Measurements from ENCODE around the gene KCNAB2. TPM values are rescaled to one million over a fixed set of nuclear protein-coding genes. Genes with fewer than 3 reads are reported as not detected.

Gene KCNAB2
- total RNA-seq, 1 experiment from 2014 or later = 11.0 TPM

DNA sequence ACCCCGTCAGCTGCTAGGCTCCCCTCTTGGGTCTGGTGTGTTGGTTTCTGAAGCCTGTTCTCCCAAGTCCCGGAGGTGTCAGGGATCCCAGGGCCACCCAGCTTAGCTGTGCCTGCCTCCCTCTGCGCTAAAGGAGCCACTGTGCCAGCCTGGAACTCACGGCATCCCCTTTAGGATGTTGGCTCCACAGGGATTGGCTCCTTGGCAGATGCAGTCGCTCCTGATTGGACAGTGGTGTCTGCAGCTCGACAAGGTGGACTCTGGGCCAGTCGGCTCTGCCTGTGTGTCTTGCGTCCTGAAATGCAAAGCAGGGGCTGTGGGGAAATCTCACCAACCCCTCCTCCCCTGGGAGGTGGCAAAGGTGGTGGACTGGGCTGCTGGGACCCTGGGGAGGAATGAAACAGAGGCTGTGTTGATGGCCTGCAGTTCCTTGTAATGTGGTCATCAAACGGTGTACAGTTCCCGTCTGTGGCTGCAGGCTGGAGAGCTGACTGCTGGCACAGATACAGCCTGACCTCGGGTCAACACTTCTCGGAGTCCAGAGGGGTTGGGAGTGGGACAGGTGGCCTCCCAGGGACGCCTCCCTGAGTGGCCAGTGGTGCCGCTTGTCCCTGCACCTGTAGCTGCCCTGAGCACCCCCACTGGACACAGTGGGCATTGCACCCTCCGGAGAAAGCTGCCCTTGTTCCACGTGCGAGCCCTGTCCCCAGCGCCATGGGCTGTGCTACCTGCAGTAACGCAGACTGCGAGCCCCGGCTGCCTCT, 11.5 kb upstream of the KCNAB2 start:
- no peak overlapping the region for H3K27ac Mint-ChIP-seq (ENCODE audit: unreplicated experiment)
- no peak overlapping the region for H3K4me3 Mint-ChIP-seq (ENCODE audit: unreplicated experiment)

GRCh38 chr1:6034750-6035096, 11.0 kb upstream of the KCNAB2 start:
- Mint-ChIP-seq H3K4me1 (ENCODE audit: low read depth, unreplicated experiment) (no peaks in the 10 kb centered on the region), H3K27me3 (ENCODE audit: insufficient read depth, unreplicated experiment) (no peaks in the 10 kb centered on the region), H3K9me3 (ENCODE audit: unreplicated experiment) (no peaks in the 10 kb centered on the region), H3K27ac (ENCODE audit: unreplicated experiment) (no peak overlapping the region), H3K4me3 (ENCODE audit: unreplicated experiment) (no peak overlapping the region), H3K36me3 (ENCODE audit: insufficient read depth, unreplicated experiment) (peaks cover 5% of the 10 kb centered on the region)
- Histone ChIP-seq H3K9me3 (no peaks in the 10 kb centered on the region), H3K4me3 (ENCODE audit: low read depth, low read length) (no peak overlapping the region), H3K36me3 (ENCODE audit: control insufficient read depth, insufficient read depth, low read length) (no peaks in the 10 kb centered on the region), H3K4me1 (no peaks in the 10 kb centered on the region), H3K27me3 (replicated peaks; ENCODE audit: control insufficient read depth, insufficient read depth, low read length) (no peaks in the 10 kb centered on the region)
- intact Hi-C loops (cut with micrococcal nuclease; ENCODE audit: unreplicated experiment) = no loop called here
- TF ChIP-seq, protein P1, sequence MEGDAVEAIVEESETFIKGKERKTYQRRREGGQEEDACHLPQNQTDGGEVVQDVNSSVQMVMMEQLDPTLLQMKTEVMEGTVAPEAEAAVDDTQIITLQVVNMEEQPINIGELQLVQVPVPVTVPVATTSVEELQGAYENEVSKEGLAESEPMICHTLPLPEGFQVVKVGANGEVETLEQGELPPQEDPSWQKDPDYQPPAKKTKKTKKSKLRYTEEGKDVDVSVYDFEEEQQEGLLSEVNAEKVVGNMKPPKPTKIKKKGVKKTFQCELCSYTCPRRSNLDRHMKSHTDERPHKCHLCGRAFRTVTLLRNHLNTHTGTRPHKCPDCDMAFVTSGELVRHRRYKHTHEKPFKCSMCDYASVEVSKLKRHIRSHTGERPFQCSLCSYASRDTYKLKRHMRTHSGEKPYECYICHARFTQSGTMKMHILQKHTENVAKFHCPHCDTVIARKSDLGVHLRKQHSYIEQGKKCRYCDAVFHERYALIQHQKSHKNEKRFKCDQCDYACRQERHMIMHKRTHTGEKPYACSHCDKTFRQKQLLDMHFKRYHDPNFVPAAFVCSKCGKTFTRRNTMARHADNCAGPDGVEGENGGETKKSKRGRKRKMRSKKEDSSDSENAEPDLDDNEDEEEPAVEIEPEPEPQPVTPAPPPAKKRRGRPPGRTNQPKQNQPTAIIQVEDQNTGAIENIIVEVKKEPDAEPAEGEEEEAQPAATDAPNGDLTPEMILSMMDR (IDR thresholded peaks at IDR 0.05; ENCODE audit: insufficient read depth in 1 of 2, low read depth in 1 of 2, low read length in 1 of 2, severe bottlenecking in 1 of 2, unreplicated experiment in 1 of 2) = no peak
- ChIA-PET CTCF (interaction anchor here (0.6 to 1.5 kb wide), 6 partner anchors 9 to 216 kb away, joined by 3 to 5 read pairs (median 4); partner anchors contain the start of genes KCNAB2 and NPHP4), POLR2A (no interaction called here)
- DNase-seq = no peak
- no TSS peak for BruUV-seq (replicated peaks)

More for the DNA sequence above, 11.5 kb upstream of the KCNAB2 start:
- intact Hi-C loops (cut with micrococcal nuclease; ENCODE audit: unreplicated experiment) = no loop called here
- Histone ChIP-seq H3K27me3 (replicated peaks; ENCODE audit: control insufficient read depth, insufficient read depth, low read length) (no peaks in the 10 kb centered on the region), H3K4me3 (ENCODE audit: low read depth, low read length) (no peak overlapping the region), H3K4me1 (no peaks in the 10 kb centered on the region), H3K9me3 (no peaks in the 10 kb centered on the region), H3K36me3 (ENCODE audit: control insufficient read depth, insufficient read depth, low read length) (no peaks in the 10 kb centered on the region)
- peak in 1 of 2 experiments; percentile 62 for DNase-seq
- BruUV-seq (replicated peaks) = no TSS peak
- no peaks in the 10 kb centered on the region for H3K9me3 Mint-ChIP-seq (ENCODE audit: unreplicated experiment)
- TF ChIP-seq, protein P1 (IDR thresholded peaks at IDR 0.05; ENCODE audit: insufficient read depth in 1 of 2, low read depth in 1 of 2, low read length in 1 of 2, severe bottlenecking in 1 of 2, unreplicated experiment in 1 of 2) = peak; percentile 53 to 58
- H3K4me1 Mint-ChIP-seq (ENCODE audit: low read depth, unreplicated experiment) = no peaks in the 10 kb centered on the region
- ChIA-PET CTCF (interaction anchor here (0.6 to 1.5 kb wide), 7 partner anchors 8 to 216 kb away, joined by 3 to 5 read pairs (median 3); partner anchors contain the start of genes KCNAB2 and NPHP4), POLR2A (no interaction called here)
- no peaks in the 10 kb centered on the region for H3K27me3 Mint-ChIP-seq (ENCODE audit: insufficient read depth, unreplicated experiment)
- H3K36me3 Mint-ChIP-seq (ENCODE audit: insufficient read depth, unreplicated experiment) = peaks cover 5% of the 10 kb centered on the region

DNA sequence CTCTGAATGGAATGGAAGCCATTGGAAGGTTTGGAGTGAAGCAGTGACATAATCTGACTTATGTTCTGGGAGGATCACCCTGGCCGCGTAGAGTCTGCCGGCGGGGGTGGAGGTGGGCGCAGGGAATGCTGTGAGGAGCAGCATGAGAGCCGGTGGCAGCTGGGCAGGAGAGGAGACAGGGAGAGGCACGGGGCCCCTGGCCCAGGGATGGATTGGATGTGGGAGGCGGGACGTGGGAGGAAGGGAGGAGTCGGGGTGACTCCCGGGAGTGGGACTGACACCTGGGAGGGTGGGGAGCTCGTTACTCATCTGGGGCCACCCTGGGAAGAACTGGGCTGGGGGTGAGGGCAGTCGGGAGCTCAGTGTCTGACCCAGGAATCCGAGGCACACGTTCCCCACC, 10.4 kb upstream of the KCNAB2 start:
- Mint-ChIP-seq H3K9me3 (ENCODE audit: unreplicated experiment) (no peaks in the 10 kb centered on the region), H3K27ac (ENCODE audit: unreplicated experiment) (no peak overlapping the region), H3K27me3 (ENCODE audit: insufficient read depth, unreplicated experiment) (no peaks in the 10 kb centered on the region), H3K4me3 (ENCODE audit: unreplicated experiment) (no peak overlapping the region), H3K4me1 (ENCODE audit: low read depth, unreplicated experiment) (no peaks in the 10 kb centered on the region), H3K36me3 (ENCODE audit: insufficient read depth, unreplicated experiment) (peaks cover 5% of the 10 kb centered on the region)
- H3K4me1 ChIP-seq = no peaks in the 10 kb centered on the region
- H3K36me3 ChIP-seq (ENCODE audit: control insufficient read depth, insufficient read depth, low read length) = no peaks in the 10 kb centered on the region
- H3K4me3 ChIP-seq (ENCODE audit: low read depth, low read length) = no peak overlapping the region
- TF ChIP-seq, protein P1 (IDR thresholded peaks at IDR 0.05; ENCODE audit: insufficient read depth in 1 of 2, low read depth in 1 of 2, low read length in 1 of 2, severe bottlenecking in 1 of 2, unreplicated experiment in 1 of 2) = no peak
- H3K9me3 ChIP-seq = no peaks in the 10 kb centered on the region
- CTCF ChIA-PET = interaction anchor here (1.4 kb wide), 1 partner anchor 215 kb away, joined by 3 read pairs; no protein-coding TSS in a partner anchor
- no peak for DNase-seq
- POLR2A ChIA-PET = no interaction called here
- BruUV-seq (replicated peaks) = no TSS peak
- H3K27me3 ChIP-seq (replicated peaks; ENCODE audit: control insufficient read depth, insufficient read depth, low read length) = no peaks in the 10 kb centered on the region
- intact Hi-C loops (cut with micrococcal nuclease; ENCODE audit: unreplicated experiment) = no loop called here
